SH-SY5Y (cell line): ENCODE results near the gene CACNB3.

ENCODE experiments used
- GATA2 ChIP-seq: IDR thresholded peaks from 2 replicates; pipeline ENCODE4 v1.6.1; 2011; ENCODE audit warnings: mild to moderate bottlenecking, low read depth, low read length
- GATA3 ChIP-seq: IDR thresholded peaks from 2 replicates; pipeline ENCODE4 v1.6.1; 2011; ENCODE audit warnings: low read depth, mild to moderate bottlenecking, low read length, moderate library complexity

DNA sequence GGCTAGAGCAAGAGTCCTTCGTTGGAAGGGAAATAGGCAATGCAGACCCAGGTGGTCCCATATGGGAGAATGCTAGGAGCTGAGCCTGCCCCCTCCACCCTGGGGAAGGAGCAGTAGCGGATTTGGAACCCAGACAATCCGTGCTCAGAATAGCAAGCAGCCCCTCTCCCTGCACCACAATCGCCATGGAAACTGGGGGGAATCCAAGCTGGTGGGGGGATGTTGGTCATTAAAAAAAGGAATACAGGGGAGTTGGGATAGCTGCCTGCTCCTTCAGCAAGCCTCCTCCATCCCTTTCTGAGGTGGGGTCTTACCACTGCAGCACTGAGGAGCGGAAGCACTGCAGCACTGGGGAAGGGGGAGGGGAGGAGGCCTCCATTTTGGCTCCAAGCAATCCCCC lies 44.5 kb downstream of the CACNB3 start:
- TF ChIP-seq GATA2 (no peak), GATA3 (no peak)
